OCI-LY1 (cell line): ENCODE measurements around the gene VGLL4.

ENCODE experiments used
- CTCF ChIP-seq: fragments of 200-600 bp; sonication (generic), shearing (Covaris generic); IDR thresholded peaks from 2 replicates; pipeline ENCODE4 v1.5.1; 2017; ENCODE audit warnings: mild to moderate bottlenecking, antibody characterized with exemption, low read length, moderate library complexity, mixed read lengths
- EZH2 ChIP-seq: fragments of 200-600 bp; sonication (generic), shearing (Covaris generic); IDR thresholded peaks from 2 replicates; pipeline ENCODE4 v1.8.0; 2017; ENCODE audit warnings: borderline replicate concordance, mixed run types, mild to moderate bottlenecking, antibody characterized with exemption, low read length, moderate library complexity, mixed read lengths

- no peak for TF ChIP-seq CTCF
- no peak for TF ChIP-seq EZH2
Measured at GRCh38 chr3:11612515-11613188, 31.1 kb downstream of the VGLL4 start.
